Liver (tissue), 3 donors: ENCODE measurements around the gene CBLC.

Source experiments
- CTCF ChIP-seq: fragments of 150-350 bp; IDR thresholded peaks from 2 replicates; pipeline ENCODE4 v1.5.1; 2017; ENCODE audit warnings: improper control_type of control experiment, low read depth, low read length; ENCODE audit not compliant: missing input control
- GABPA ChIP-seq, 2 donors: IDR thresholded peaks in 1 of 2; conservative IDR thresholded peaks in 1 of 2; 2 replicates each; pipeline ENCODE4 v1.6.1; 2016; ENCODE audit warnings: antibody characterized with exemption in 2 of 2, mild to moderate bottlenecking in 1 of 2, moderate library complexity in 1 of 2
- RAD21 ChIP-seq, 2 donors: IDR thresholded peaks; 2 replicates each; pipeline ENCODE4 v1.6.1; 2016; ENCODE audit warnings: antibody characterized with exemption in 2 of 2, mild to moderate bottlenecking in 2 of 2
- REST ChIP-seq: IDR thresholded peaks from 2 replicates; pipeline ENCODE4 v1.6.1; 2016; ENCODE audit warnings: antibody characterized with exemption, mild to moderate bottlenecking
- YY1 ChIP-seq: IDR thresholded peaks from 2 replicates; pipeline ENCODE4 v1.6.1; 2016; ENCODE audit warnings: antibody characterized with exemption, mild to moderate bottlenecking
- TF ChIP-seq, protein P1 (sequence below): IDR thresholded peaks from 2 replicates; pipeline ENCODE4 v1.6.1; 2016; ENCODE audit warnings: antibody characterized with exemption
- donor health status: healthy.
- donor health status: healthy.

- TF ChIP-seq CTCF (no peak), YY1 (no peak), RAD21 (IDR thresholded peaks at IDR 0.05) (no peak), GABPA (IDR thresholded peaks at IDR 0.05 in 1 of 2, conservative IDR thresholded peaks at IDR 0.05 in 1 of 2) (no peak), REST (no peak)
- TF ChIP-seq, protein P1, sequence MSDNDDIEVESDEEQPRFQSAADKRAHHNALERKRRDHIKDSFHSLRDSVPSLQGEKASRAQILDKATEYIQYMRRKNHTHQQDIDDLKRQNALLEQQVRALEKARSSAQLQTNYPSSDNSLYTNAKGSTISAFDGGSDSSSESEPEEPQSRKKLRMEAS: no peak
These were observed 40.9 kb downstream of the CBLC start for GRCh38 chr19:44818466-44819031.
